Measurements from ENCODE around the gene SORCS2.

DNA sequence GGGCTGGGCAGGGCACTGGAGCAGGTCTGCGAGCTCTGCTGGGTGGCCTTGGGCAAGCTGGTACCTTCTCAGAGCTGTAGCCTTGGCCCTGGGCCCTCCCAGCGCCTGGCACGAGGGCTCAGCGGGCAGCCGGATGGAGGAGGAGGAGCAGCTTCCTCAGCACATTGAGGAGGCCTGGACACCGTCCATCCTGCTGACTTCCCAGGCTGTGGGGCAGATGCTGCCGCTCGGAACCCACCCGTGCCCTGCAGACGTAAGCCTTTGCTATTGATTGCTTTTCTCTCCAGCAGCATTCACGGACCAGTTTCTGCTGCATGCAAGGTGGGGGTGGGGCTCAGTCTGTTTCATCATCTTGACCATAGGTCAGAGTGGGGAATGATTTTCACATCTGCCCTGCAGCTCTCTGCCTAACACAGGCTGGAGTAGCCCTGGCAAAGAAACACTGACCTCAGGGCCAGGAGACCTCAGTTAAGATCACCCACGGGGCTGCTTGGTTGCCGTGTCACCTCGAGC lies 323.1 kb downstream of the SORCS2 start:
- TF ChIP-seq, protein P1, sequence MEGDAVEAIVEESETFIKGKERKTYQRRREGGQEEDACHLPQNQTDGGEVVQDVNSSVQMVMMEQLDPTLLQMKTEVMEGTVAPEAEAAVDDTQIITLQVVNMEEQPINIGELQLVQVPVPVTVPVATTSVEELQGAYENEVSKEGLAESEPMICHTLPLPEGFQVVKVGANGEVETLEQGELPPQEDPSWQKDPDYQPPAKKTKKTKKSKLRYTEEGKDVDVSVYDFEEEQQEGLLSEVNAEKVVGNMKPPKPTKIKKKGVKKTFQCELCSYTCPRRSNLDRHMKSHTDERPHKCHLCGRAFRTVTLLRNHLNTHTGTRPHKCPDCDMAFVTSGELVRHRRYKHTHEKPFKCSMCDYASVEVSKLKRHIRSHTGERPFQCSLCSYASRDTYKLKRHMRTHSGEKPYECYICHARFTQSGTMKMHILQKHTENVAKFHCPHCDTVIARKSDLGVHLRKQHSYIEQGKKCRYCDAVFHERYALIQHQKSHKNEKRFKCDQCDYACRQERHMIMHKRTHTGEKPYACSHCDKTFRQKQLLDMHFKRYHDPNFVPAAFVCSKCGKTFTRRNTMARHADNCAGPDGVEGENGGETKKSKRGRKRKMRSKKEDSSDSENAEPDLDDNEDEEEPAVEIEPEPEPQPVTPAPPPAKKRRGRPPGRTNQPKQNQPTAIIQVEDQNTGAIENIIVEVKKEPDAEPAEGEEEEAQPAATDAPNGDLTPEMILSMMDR (IDR thresholded peaks at IDR 0.05): no peak
- no peak for TF ChIP-seq POLR2A (IDR thresholded peaks at IDR 0.05)

All from uterus (tissue), 2 donors.